Measurements from ENCODE around the gene P4HA1.

P4HA1 gene

GRCh38 chr10:73079779-73080541 is 16.7 kb downstream of the P4HA1 start:
- TF ChIP-seq TAF1 (IDR thresholded peaks at IDR 0.05; ENCODE audit: borderline replicate concordance, insufficient read depth, low read length) (no peak), SIN3A (IDR thresholded peaks at IDR 0.05; ENCODE audit: borderline replicate concordance, insufficient read depth, low read length) (no peak), POLR2AphosphoS5 (IDR thresholded peaks at IDR 0.05; ENCODE audit: low read depth, low read length) (no peak), FOXP2 (optimal IDR thresholded peaks at IDR 0.05; ENCODE audit: borderline replicate concordance, extremely low read depth, extremely low read length, insufficient read depth) (no peak), REST (IDR thresholded peaks at IDR 0.05; ENCODE audit: insufficient read depth in 1 of 2, low read depth in 2 of 2, low read length in 2 of 2) (no peak)

- TF ChIP-seq REST (IDR thresholded peaks at IDR 0.05; ENCODE audit: insufficient read depth in 1 of 2, low read depth in 2 of 2, low read length in 2 of 2) (no peak), POLR2AphosphoS5 (IDR thresholded peaks at IDR 0.05; ENCODE audit: low read depth, low read length) (no peak), FOXP2 (optimal IDR thresholded peaks at IDR 0.05; ENCODE audit: borderline replicate concordance, extremely low read depth, extremely low read length, insufficient read depth) (no peak), SIN3A (IDR thresholded peaks at IDR 0.05; ENCODE audit: borderline replicate concordance, insufficient read depth, low read length) (no peak), TAF1 (IDR thresholded peaks at IDR 0.05; ENCODE audit: borderline replicate concordance, insufficient read depth, low read length) (no peak)
Measured at GRCh38 chr10:73076360-73077183, 20.1 kb downstream of the P4HA1 start.

- TF ChIP-seq FOXP2 (optimal IDR thresholded peaks at IDR 0.05; ENCODE audit: borderline replicate concordance, extremely low read depth, extremely low read length, insufficient read depth) (no peak), TAF1 (IDR thresholded peaks at IDR 0.05; ENCODE audit: borderline replicate concordance, insufficient read depth, low read length) (no peak), REST (IDR thresholded peaks at IDR 0.05; ENCODE audit: insufficient read depth in 1 of 2, low read depth in 2 of 2, low read length in 2 of 2) (no peak), SIN3A (IDR thresholded peaks at IDR 0.05; ENCODE audit: borderline replicate concordance, insufficient read depth, low read length) (no peak), POLR2AphosphoS5 (IDR thresholded peaks at IDR 0.05; ENCODE audit: low read depth, low read length) (no peak)
Measured at GRCh38 chr10:73075829-73076228, 20.8 kb downstream of the P4HA1 start.

GRCh38 chr10:73073627-73074026 is 23.0 kb downstream of the P4HA1 start:
- TF ChIP-seq REST (IDR thresholded peaks at IDR 0.05; ENCODE audit: insufficient read depth in 1 of 2, low read depth in 2 of 2, low read length in 2 of 2) = no peak
- no peak for TF ChIP-seq POLR2AphosphoS5 (IDR thresholded peaks at IDR 0.05; ENCODE audit: low read depth, low read length)
- TF ChIP-seq SIN3A (IDR thresholded peaks at IDR 0.05; ENCODE audit: borderline replicate concordance, insufficient read depth, low read length) = no peak
